ENCODE data around the gene MAML2.

MAML2 gene

GRCh38 chr11:96112192-96113128, 230.5 kb downstream of the MAML2 start:
- DNase-seq, result no peak

- no peak for DNase-seq
Observed at GRCh38 chr11:96111308-96111707, 231.7 kb downstream of the MAML2 start.

DNA sequence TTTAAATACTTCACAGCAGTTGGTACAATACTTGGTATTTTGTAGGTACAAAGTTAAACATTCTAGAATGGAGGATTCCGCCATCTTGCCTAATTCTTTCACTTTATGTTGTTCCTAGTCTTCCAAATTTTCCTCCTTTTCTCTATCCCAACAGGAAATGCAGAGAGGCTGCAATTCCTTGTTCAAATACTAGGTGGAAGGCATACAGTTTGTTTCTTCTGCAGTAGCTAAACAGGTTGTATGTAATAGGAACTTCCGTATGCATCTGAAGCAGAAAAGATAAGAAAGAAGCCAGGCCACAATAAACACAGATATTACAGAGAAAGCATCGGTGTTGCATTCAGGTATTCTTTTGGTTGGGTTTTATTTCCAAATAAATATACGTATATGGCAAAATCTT, 232.7 kb downstream of the MAML2 start:
- DNase-seq, result no peak

DNA sequence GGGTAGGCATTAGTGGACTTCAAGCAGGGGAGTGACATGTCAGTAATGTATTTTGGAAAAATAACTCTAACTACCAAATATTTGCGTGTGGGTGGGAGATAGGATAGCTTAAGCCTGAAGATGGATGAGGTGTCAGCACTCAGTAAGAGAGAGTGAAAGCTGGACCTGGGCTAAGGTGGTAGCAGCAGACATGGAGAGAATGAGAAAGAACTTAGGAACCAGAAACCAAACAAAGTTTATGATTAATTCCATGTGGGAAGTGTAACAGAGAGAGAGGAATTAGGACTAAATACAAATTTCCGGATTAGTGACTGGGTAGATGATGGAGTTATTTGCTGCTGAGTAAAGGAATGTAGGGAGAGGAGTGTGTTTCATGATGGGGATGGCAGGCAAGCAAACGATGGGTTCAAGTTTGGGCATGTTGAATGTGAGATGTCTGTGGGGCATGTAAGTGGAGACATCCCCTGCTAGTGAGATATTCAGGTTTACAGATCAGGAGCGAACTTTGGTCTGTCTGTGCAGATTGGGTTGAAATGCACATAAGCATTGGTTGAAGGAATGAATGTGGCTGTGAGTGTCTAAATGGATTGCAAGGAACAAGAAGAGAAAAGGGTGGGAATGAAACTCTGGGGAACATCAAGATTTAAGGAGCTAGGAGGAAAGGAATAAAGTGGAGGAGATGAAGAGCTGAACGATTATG, 233.5 kb downstream of the MAML2 start:
- DNase-seq, result no peak

DNA sequence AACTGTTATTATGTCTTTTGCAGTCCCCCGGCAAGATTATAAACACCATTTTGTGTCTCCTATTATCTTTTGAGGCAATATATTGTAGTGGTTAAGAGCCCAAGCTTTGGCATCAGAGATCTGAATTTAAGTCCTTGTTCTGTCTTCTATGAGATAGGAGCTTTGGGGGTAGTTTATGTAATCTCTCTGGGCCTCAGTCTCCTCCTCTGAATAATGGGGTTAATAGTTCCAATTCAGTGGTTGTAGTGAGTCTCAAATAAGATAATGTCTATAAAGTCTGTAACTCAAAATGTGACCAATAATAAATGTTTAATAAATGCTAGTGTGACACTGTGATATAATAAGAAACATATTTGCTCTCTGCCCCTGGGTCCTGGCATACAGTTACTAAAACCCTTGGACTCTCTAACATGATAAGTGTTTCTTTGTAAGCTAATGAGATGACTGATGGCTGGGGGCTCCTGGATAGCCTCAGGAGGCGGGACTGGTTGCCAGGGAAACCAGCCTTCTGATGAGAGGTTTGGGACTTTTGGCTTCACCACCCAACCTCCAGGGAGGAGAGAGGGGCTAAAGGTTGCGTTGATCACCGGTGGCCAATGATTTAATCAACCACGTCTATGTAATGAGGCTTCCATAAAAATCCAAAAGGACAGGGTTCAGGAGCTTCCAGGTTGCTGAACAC, 235.7 kb downstream of the MAML2 start:
- DNase-seq, result no peak

GRCh38 chr11:96106645-96107044, 236.3 kb downstream of the MAML2 start:
- no peak for DNase-seq

DNA sequence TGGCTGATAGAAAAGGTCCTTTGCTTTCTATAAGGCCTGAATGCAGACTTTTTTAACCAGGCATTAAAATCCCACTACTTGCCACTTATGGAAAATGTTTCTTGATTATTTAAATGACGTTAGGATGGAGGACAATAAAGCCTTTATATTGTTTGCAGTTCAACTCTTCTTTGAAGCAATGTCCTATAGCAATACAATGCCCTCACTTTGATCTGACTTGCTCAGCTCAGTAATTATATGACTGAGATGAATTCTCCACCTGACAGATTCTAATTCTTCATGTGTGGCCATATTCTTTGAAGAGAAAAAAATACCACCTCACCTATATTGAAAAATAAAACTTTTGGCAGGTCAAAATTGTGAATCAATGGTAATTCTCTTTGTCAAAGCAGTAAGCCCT, 237.1 kb downstream of the MAML2 start:
- DNase-seq, result no peak

- no peak for DNase-seq
Observed at GRCh38 chr11:96105197-96105895, 237.6 kb downstream of the MAML2 start.

DNA sequence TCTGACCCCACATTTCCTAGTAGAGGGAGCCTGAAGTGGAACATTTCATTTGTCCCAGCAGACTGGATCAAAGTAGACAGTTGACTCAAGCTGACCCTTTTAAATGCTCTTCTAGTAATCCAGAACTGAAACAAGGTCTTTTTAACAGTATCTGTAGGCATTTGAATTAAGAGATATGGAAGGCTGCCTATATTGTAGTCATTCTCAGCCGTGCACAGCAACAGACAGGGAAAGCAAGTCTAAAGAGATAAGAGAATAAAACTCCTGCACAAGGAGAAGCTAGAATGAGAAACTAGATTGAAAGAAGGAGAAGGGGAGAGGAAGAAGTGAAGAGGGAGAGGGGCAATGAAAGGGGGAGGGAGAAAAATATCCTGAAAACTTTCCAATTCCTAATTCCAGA, 238.5 kb downstream of the MAML2 start:
- DNase-seq, result no peak

- DNase-seq, result no peak
Observed at GRCh38 chr11:96103721-96104120, 239.3 kb downstream of the MAML2 start.

DNA sequence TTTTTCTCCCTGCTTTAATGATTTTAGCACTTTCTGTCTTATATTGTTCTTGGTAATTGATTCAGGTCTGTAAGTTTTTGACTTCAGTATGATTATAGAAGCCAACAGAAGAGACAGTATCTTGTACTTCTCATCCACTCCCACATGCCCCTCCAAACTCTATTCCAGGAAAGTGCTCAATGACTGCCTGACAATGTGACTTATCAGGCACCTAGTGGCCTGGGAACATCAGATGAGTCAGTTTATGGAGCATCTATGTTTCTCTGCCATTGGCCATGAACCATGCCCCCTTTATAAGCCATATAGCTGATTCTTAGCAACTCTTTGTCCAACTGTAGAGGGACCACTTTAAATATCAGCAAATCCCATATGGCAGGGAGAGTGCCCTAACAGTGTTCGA, 239.9 kb downstream of the MAML2 start:
- no peak for DNase-seq

DNA sequence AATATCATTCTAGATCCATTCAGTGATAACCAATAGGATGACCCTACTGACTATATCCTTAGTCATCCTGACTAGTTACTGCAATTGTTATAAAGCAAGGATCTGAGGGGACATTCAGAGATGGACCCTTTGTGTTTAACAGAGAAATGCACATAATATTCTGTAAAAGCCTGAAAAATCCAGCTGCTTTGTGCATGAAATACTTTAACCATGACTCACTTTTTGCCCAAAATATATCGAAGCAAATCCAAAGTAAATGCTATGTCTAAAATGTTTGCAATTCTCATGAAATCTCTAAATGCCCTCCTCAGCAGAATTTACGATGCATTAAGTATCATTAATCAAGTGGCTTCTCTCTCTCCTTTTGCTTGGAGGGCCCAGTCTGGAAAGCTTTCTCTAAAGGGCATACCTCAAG, 240.3 kb downstream of the MAML2 start:
- no peak for DNase-seq

DNA sequence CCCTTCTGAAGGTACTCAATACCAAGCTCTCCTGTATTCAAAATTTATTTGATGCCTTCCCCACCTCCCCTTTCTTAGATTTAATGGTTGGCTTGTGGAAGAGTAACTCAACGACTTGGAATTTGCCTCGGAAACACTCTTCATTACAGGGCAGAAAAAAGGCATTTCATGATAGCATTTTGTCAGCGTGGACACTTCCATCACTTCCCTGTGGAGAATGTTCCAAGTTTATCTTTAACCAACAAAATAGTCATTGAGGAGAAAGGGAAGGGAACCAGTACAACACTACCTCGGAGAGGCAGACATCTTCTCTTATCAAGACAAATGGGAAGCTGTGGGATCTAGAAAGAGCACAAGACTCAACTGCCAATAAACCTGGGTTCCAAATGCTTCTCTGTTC, 241.8 kb downstream of the MAML2 start:
- no peak for DNase-seq

DNA sequence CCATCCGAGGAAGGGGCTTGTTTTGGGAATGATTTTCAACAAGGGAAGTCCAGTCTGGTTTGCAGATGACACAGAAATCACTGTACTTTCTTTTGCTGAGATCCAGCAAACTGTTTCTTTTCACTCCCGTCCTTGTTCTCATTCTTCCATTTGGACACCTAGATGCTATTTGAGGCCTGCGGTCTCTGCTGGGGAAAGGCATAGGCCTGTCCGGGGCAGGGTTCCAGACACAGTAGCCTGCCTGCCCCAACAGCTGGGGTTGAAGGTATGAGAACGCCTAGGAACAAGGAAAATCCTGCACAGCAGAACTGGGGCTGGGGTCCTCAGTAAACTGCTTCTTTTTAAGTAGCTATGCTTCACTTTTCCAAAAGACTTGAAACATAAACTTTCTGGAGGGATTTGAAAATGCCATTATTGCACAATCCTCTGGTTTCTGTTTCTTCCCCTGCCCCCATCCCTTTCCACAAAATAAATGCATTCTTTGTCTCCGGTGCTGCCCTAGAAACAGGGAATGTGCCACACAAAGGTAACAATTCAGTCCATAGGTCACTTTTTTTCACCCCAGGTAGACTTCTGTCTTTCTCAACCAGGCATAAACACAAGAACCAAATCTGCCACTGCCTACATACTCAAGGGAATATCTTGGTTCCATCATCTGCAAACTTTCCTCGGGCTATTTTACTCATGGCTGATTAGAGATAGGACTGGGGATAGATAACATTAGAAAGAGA, 244.3 kb downstream of the MAML2 start:
- no peak for DNase-seq

GRCh38 chr11:96097844-96098421, 245.1 kb downstream of the MAML2 start:
- no peak for DNase-seq

DNA sequence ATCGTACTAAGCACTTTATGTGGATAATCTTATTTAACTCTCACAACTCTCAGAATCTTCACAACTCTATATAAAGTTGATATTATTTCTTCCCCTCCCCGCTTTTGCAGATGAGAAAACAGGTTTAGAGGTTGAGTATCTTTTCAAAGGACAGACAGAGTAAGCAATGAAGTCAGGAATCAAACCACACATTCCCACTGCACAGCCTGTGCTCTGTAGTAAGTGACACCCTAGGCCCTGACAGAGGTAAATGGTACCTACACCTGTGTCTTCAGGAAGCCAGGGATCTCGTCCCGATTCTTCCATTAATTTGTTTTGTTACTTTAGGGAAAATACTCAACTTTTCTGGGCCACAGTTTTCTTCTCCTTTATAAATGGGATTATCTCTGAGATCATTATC, 246.6 kb downstream of the MAML2 start:
- no peak for DNase-seq

GRCh38 chr11:96095884-96096303, 247.1 kb downstream of the MAML2 start:
- no peak for DNase-seq

- DNase-seq, result no peak
Observed at GRCh38 chr11:96094156-96094555, 248.8 kb downstream of the MAML2 start.

- DNase-seq, result no peak
Observed at GRCh38 chr11:96092511-96092910, 250.5 kb downstream of the MAML2 start.

GRCh38 chr11:96091476-96091875, 251.5 kb downstream of the MAML2 start:
- no peak for DNase-seq

GRCh38 chr11:96090711-96091110, 252.3 kb downstream of the MAML2 start:
- no peak for DNase-seq

- DNase-seq, result no peak
Observed at GRCh38 chr11:96088914-96089313, 254.1 kb downstream of the MAML2 start.
